H9 (cell line): ENCODE data around the gene MED28. TPM values are rescaled to one million over a fixed set of nuclear protein-coding genes. Genes with fewer than 3 reads are reported as not detected.

Experiments
- DNase-seq: peaks from one replicate; pipeline ENCODE4 v3.0.0-alpha.2; 2017
- H2AFZ ChIP-seq: one replicate; pipeline ENCODE4 v1.6.1; 2013; ENCODE audit warnings: mild to moderate bottlenecking, low read length, control low read depth, moderate library complexity
- H2AK5ac ChIP-seq: 2 replicates; pipeline ENCODE4 v1.6.1; 2013; ENCODE audit warnings: low read length, control low read depth, mixed read lengths; ENCODE audit not compliant: insufficient read length
- H2BK120ac ChIP-seq: one replicate; pipeline ENCODE4 v1.6.1; 2013; ENCODE audit warnings: low read depth, mild to moderate bottlenecking, low read length, control low read depth, inconsistent platforms; ENCODE audit not compliant: poor library complexity, severe bottlenecking
- H2BK12ac ChIP-seq: 2 replicates; pipeline ENCODE4 v1.6.1; 2013; ENCODE audit warnings: low read length, control low read depth, mixed read lengths, low read depth; ENCODE audit not compliant: insufficient read length
- H2BK15ac ChIP-seq: 2 replicates; pipeline ENCODE4 v1.6.1; 2013; ENCODE audit warnings: low read depth, low read length, control low read depth
- H2BK20ac ChIP-seq: one replicate; pipeline ENCODE4 v1.6.1; 2013; ENCODE audit warnings: low read depth, mild to moderate bottlenecking, low read length, control low read depth, inconsistent platforms; ENCODE audit not compliant: poor library complexity, severe bottlenecking
- H2BK5ac ChIP-seq: 2 replicates; pipeline ENCODE4 v1.6.1; 2013; ENCODE audit warnings: low read length, control low read depth, mixed read lengths; ENCODE audit not compliant: insufficient read length
- H3K14ac ChIP-seq: 2 replicates; pipeline ENCODE4 v1.6.1; 2013; ENCODE audit warnings: low read length, control low read depth; ENCODE audit not compliant: insufficient read depth
- H3K18ac ChIP-seq: 2 replicates; pipeline ENCODE4 v1.6.1; 2013; ENCODE audit warnings: low read depth, mild to moderate bottlenecking, mixed read lengths, low read length, control low read depth; ENCODE audit not compliant: insufficient read length
- H3K23ac ChIP-seq: 2 replicates; pipeline ENCODE4 v1.6.1; 2013; ENCODE audit warnings: low read length, control low read depth, mixed read lengths, low read depth; ENCODE audit not compliant: insufficient read length
- H3K23me2 ChIP-seq: 2 replicates; pipeline ENCODE4 v1.6.1; 2013; ENCODE audit warnings: low read depth, mild to moderate bottlenecking, mixed read lengths, low read length, control low read depth; ENCODE audit not compliant: insufficient read length, poor library complexity, severe bottlenecking
- H3K27ac ChIP-seq: 2 replicates; pipeline ENCODE4 v1.5.1; 2013; ENCODE audit warnings: low read length, control low read depth, mixed read lengths, low read depth; ENCODE audit not compliant: insufficient read length
- H3K27me3 ChIP-seq: 2 replicates; pipeline ENCODE4 v1.6.1; 2013; ENCODE audit warnings: low read length, control low read depth, inconsistent platforms; ENCODE audit not compliant: insufficient read depth
- H3K4ac ChIP-seq: 2 replicates; pipeline ENCODE4 v1.6.1; 2013; ENCODE audit warnings: low read depth, mild to moderate bottlenecking, control low read depth, inconsistent platforms, low read length, moderate library complexity
- H3K4me1 ChIP-seq: 2 replicates; pipeline ENCODE4 v1.6.1; 2013; ENCODE audit warnings: low read length, control low read depth, inconsistent platforms; ENCODE audit not compliant: insufficient read depth
- H3K4me2 ChIP-seq: 2 replicates; pipeline ENCODE4 v1.6.1; 2013; ENCODE audit warnings: low read length, control low read depth, mixed read lengths; ENCODE audit not compliant: insufficient read length, insufficient read depth
- H3K56ac ChIP-seq: 2 replicates; pipeline ENCODE4 v1.6.1; 2013; ENCODE audit warnings: low read depth, mild to moderate bottlenecking, mixed read lengths, low read length, control low read depth; ENCODE audit not compliant: insufficient read length
- H3K79me1 ChIP-seq: 2 replicates; pipeline ENCODE4 v1.6.1; 2013; ENCODE audit warnings: low read depth, mild to moderate bottlenecking, moderate library complexity, low read length, control low read depth, inconsistent platforms; ENCODE audit not compliant: insufficient read depth, poor library complexity, severe bottlenecking
- H3K79me2 ChIP-seq: 2 replicates; pipeline ENCODE4 v1.6.1; 2013; ENCODE audit warnings: low read length, control low read depth, inconsistent platforms; ENCODE audit not compliant: insufficient read depth
- H3K9ac ChIP-seq: 2 replicates; pipeline ENCODE4 v1.6.1; 2013; ENCODE audit warnings: low read length, control low read depth, mixed read lengths; ENCODE audit not compliant: insufficient read length; ENCODE audit errors: extremely low read depth
- H3K9me3 ChIP-seq: one replicate; pipeline ENCODE4 v1.6.1; 2013; ENCODE audit warnings: low read depth, low read length, inconsistent platforms; ENCODE audit not compliant: control insufficient read depth
- H3T11ph ChIP-seq: one replicate; pipeline ENCODE4 v1.6.1; 2013; ENCODE audit warnings: mild to moderate bottlenecking, low read length, control low read depth, inconsistent platforms
- H4K20me1 ChIP-seq: one replicate; pipeline ENCODE4 v1.6.1; 2013; ENCODE audit not compliant: control insufficient read depth, insufficient read length, insufficient read depth
- H4K5ac ChIP-seq: 2 replicates; pipeline ENCODE4 v1.6.1; 2013; ENCODE audit warnings: low read depth, mild to moderate bottlenecking, mixed read lengths, low read length, control low read depth; ENCODE audit not compliant: insufficient read length
- H4K8ac ChIP-seq: replicated peaks from 2 replicates; pipeline ENCODE4 v1.6.1; 2013; ENCODE audit warnings: low read length, control low read depth, mixed read lengths, low read depth; ENCODE audit not compliant: insufficient read length
- H4K91ac ChIP-seq: 2 replicates; pipeline ENCODE4 v1.6.1; 2013; ENCODE audit warnings: low read depth, mild to moderate bottlenecking, moderate library complexity, mixed read lengths, low read length, control low read depth; ENCODE audit not compliant: insufficient read length
- H3K27ac Mint-ChIP-seq, 3 experiments: 2 replicates in 2 of 3; 3 replicates in 1 of 3; pipeline ENCODE4 v1.8.0; 2020 to 2021; ENCODE audit warnings: mixed read lengths in 3 of 3, mild to moderate bottlenecking in 1 of 3, moderate library complexity in 1 of 3
- H3K27me3 Mint-ChIP-seq: 2 replicates; pipeline ENCODE4 v1.8.0; 2021; ENCODE audit warnings: low read depth, mild to moderate bottlenecking, moderate library complexity, mixed read lengths
- H3K36me3 Mint-ChIP-seq, 3 experiments: 2 replicates in 2 of 3; 3 replicates in 1 of 3; pipeline ENCODE4 v1.8.0; 2020 to 2021; ENCODE audit warnings: low read depth in 3 of 3, mixed read lengths in 3 of 3; ENCODE audit not compliant: insufficient read depth in 1 of 3
- H3K4me1 Mint-ChIP-seq, 2 experiments: 2 replicates each; pipeline ENCODE4 v1.8.0; 2020; ENCODE audit warnings: mixed read lengths in 2 of 2
- H3K4me3 Mint-ChIP-seq, 2 experiments: 2 replicates in 1 of 2; 3 replicates in 1 of 2; pipeline ENCODE4 v1.8.0; 2020 to 2021; ENCODE audit warnings: mild to moderate bottlenecking in 2 of 2, mixed read lengths in 2 of 2, moderate library complexity in 1 of 2
- H3K9me3 Mint-ChIP-seq, 2 experiments: 2 replicates in 1 of 2; 3 replicates in 1 of 2; pipeline ENCODE4 v1.8.0; 2020; ENCODE audit warnings: mild to moderate bottlenecking in 2 of 2, mixed read lengths in 2 of 2, moderate library complexity in 1 of 2
- CTCF ChIP-seq: fragments of 200-600 bp; sonication (generic); conservative IDR thresholded peaks from 3 replicates; pipeline ENCODE4 v1.8.0; 2021; ENCODE audit warnings: antibody characterized with exemption, mild to moderate bottlenecking
- WGBS: extraction: QIAGEN DNeasy Blood & Tissue Kit; methylation state at CpG from one replicate; pipeline ENCODE4 v1.1.7; 2013; ENCODE audit warnings: missing lambda C conversion rate, low lambda C conversion rate, mixed read lengths; ENCODE audit not compliant: insufficient read length; ENCODE audit errors: extremely low coverage; 5-methylcytosine and 5-hydroxymethylcytosine counted together
- total RNA-seq: library from RNA; stranded (reverse); gene quantifications from 2 replicates; pipeline ENCODE4 v1.2.1, GENCODE V29; 2021

The MED28 gene
- total RNA-seq, 1 experiment from 2014 or later = 90.4 TPM

GRCh38 chr4:17665852-17666251 is 51.4 kb downstream of the MED28 start:
- Mint-ChIP-seq H3K36me3 (no peaks in the 10 kb centered on the region; a peak in 1 of 7 replicates), H3K9me3 (0 out of 5 replicates have a peak, but pooled peaks cover 0 to 2% of the 10 kb centered on the region in 2 experiments), H3K27ac (no peak overlapping the region), H3K4me1 (peaks cover 5% of the 10 kb centered on the region in 2 experiments; a peak in 3 of 4 replicates), H3K4me3 (no peak overlapping the region), H3K27me3 (no peaks in the 10 kb centered on the region; the same call in none of the 2 replicates)
- Histone ChIP-seq H3K9ac (no peak overlapping the region), H2AK5ac (no peak overlapping the region), H3K56ac (no peak overlapping the region), H3K9me3 (no peaks in the 10 kb centered on the region), H3K27me3 (no peaks in the 10 kb centered on the region), H3K79me1 (no peaks in the 10 kb centered on the region), H3K27ac (no peak overlapping the region), H3T11ph (no peak overlapping the region), H2BK20ac (no peak overlapping the region), H2AFZ (no peak overlapping the region), H4K91ac (no peak overlapping the region), H4K5ac (no peak overlapping the region), H3K4ac (no peak overlapping the region), H3K18ac (no peak overlapping the region), H2BK5ac (no peak overlapping the region), H3K23ac (no peak overlapping the region), H3K23me2 (no peaks in the 10 kb centered on the region), H3K4me1 (no peaks in the 10 kb centered on the region; the same call in 1 of the 2 replicates), H4K8ac (no peak overlapping the region), H4K20me1 (no peaks in the 10 kb centered on the region), H3K14ac (no peak overlapping the region), H3K4me2 (no peak overlapping the region), H3K79me2 (no peaks in the 10 kb centered on the region), H2BK120ac (no peak overlapping the region), H2BK12ac (no peak overlapping the region), H2BK15ac (no peak overlapping the region)
- no peak for TF ChIP-seq CTCF
- no CpG with 5 or more reads among the region's 3 CpGs for WGBS
- DNase-seq = no peak
